Measurements from ENCODE around the gene SYT7.
"Not testable (repeated sequence)": the region's sequence is repeated elsewhere in the genome, so short reads cannot be mapped to it uniquely, and the experiment has no call there.

The SYT7 gene

DNA sequence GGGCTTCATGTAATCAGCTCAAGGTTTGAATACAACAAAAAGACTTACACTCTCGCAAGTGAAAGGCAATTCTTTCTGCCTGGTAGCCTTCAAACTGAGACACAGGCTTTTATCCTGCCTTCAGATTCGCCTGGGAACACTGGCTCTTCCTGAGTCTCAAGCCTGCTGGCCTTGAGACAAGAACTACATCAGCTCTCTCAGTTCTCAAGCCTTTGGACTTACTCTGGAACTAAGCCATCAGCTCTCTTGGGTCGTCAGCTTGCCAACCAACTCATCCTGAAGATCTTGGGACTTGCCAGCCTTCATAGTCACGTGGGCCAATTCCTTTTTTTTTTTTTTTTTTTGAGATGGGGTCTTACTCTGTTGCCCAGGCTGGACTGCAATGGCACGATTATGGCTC lies 108.0 kb downstream of the SYT7 start:
- no peak for DNase-seq

DNA sequence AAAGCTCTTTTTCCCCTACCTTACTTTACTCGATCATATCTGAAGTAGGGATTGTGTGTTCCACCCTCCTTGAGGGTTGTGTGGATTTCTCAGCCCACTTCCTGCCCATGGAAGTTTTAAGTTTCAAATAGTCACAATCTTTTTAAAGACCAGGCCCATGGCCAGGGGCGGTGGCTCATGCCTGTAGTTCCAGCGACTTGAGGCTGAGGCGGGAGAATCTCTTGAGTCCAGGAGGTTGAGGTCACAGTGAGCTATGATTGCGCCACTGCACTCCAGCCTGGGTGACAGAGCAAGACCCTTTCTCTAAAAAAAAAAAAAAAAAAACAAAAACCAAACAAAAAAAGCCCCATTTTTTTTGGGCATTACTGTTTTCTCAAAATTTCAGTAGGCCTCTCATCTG lies 108.6 kb downstream of the SYT7 start:
- DNase-seq: peak; percentile 62

DNA sequence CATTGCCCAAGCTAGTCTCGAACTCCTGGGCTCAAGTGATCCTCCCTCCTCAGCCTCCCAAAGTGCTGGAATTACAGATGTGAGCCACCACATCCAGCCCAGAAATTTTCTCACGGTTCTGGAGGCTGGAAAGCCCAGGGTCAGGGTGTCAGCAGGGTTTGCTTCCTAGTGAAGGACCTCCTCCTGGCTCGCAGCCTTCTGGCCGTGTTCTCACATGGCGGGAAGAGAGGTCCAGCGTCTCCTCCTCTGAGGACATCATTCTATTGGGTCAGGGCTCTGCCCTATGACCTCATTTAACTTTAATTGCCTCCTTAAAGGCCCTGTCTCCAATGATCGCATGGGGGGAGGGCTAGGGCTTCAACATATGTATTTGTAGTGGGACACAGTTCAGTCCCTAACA lies 112.9 kb downstream of the SYT7 start:
- no peak for DNase-seq

DNA sequence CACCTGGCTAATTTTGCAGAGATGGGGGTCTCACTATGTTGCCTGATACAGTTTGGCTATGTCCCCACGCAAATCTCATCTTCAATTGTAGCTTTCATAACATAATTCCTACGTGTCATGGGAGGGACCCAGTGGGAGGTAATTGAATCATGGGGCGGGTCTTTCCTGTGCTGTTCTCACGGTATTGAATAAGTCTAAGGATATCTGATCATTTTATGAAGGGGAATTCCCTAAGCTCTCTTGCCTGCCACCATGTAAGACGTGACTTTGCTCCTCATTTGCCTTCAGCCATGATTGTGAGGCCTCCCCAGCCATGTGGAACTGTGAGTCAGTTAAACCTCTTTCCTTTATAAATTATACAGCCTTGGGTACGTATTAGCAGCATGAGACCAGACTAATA lies 113.3 kb downstream of the SYT7 start:
- not testable (repeated sequence) for DNase-seq

Measured in femur (tissue), 1 donor.